Lung (tissue), 12 donors: ENCODE results near the gene POLR1B. TPM values are rescaled to one million over a fixed set of nuclear protein-coding genes. Genes with fewer than 3 reads are reported as not detected.
A peak's percentile ranks its signal among the peaks of the same experiment; 100 is the strongest.

Source experiments
- ATAC-seq: fragments of 200-7000 bp; cut with Tn5 transposase; one replicate; pipeline ENCODE4 v1.9.1; 2020; ENCODE audit warnings: moderate number of reproducible peaks; ENCODE audit not compliant: insufficient read depth, low FRiP score
- DNase-seq, 3 donors: peaks; one replicate each; pipeline ENCODE4 v3.0.0-alpha.2; 2013 to 2017
- H3K27ac ChIP-seq, 2 donors: one replicate each; pipeline ENCODE4 v1.5.1; 2013; ENCODE audit warnings: mild to moderate bottlenecking in 2 of 2, moderate library complexity in 2 of 2, control low read depth in 1 of 2, inconsistent platforms in 1 of 2, low read depth in 1 of 2, low read length in 1 of 2
- H3K27me3 ChIP-seq, 3 donors: one replicate each; pipeline ENCODE4 v1.5.1; 2013; ENCODE audit warnings: low read length in 2 of 3; ENCODE audit not compliant: control insufficient read depth in 3 of 3, insufficient read depth in 3 of 3
- H3K36me3 ChIP-seq, 4 donors: one replicate each; pipeline ENCODE4 v1.5.1; 2013; ENCODE audit warnings: low read length in 4 of 4, mild to moderate bottlenecking in 1 of 4, moderate library complexity in 1 of 4; ENCODE audit not compliant: control insufficient read depth in 4 of 4, insufficient read depth in 4 of 4
- H3K4me1 ChIP-seq, 5 donors: one replicate each; pipeline ENCODE4 v1.5.1; 2013; ENCODE audit warnings: low read length in 5 of 5, mild to moderate bottlenecking in 2 of 5, moderate library complexity in 1 of 5; ENCODE audit not compliant: control insufficient read depth in 5 of 5, insufficient read depth in 5 of 5
- H3K4me3 ChIP-seq: one replicate; pipeline ENCODE4 v1.5.1; 2013; ENCODE audit warnings: mild to moderate bottlenecking, control low read depth, moderate library complexity
- H3K9ac ChIP-seq, 2 donors: one replicate each; pipeline ENCODE4 v1.5.1; 2013; ENCODE audit warnings: low read length in 2 of 2, control low read depth in 1 of 2; ENCODE audit not compliant: insufficient read depth in 1 of 2
- H3K9me3 ChIP-seq, 4 donors: one replicate each; pipeline ENCODE4 v1.5.1; 2013; ENCODE audit warnings: low read length in 3 of 4, mild to moderate bottlenecking in 1 of 4, moderate library complexity in 1 of 4; ENCODE audit not compliant: control insufficient read depth in 4 of 4, insufficient read depth in 3 of 4
- CTCF ChIP-seq: IDR thresholded peaks from 2 replicates; pipeline ENCODE4 v1.5.1; 2012; ENCODE audit warnings: mild to moderate bottlenecking; ENCODE audit errors: control extremely low read depth, extremely low read depth
- WGBS, 2 donors: extraction: QIAGEN DNeasy Blood & Tissue Kit; methylation state at CpG; one replicate each; pipeline ENCODE4 v1.1.7; 2013; 5-methylcytosine and 5-hydroxymethylcytosine counted together
- polyA plus RNA-seq, 2 donors: library from polyadenylated mRNA; stranded (reverse); fragments of 200-250 nt; gene quantifications; one replicate each; pipeline ENCODE4 v1.2.1, GENCODE V29; 2013
- total RNA-seq, 2 donors: library from RNA; depleted of rRNA in 1 of 2; stranded (reverse); fragments of >200 nt in 1 of 2; gene quantifications; one replicate each; pipeline ENCODE4 v1.2.1, GENCODE V29; 2014 to 2021
- donor health status: control.
- donor health status: control.
- donor health status: Bipolar disorder and iron deficiency.
- donor health status: healthy.
- donor health status: DM: yes; HTN: yes; CAD: no.

POLR1B gene
- total and polyA plus RNA-seq, 4 donors: 4.9 to 26.4 (median 15.2) TPM

DNA sequence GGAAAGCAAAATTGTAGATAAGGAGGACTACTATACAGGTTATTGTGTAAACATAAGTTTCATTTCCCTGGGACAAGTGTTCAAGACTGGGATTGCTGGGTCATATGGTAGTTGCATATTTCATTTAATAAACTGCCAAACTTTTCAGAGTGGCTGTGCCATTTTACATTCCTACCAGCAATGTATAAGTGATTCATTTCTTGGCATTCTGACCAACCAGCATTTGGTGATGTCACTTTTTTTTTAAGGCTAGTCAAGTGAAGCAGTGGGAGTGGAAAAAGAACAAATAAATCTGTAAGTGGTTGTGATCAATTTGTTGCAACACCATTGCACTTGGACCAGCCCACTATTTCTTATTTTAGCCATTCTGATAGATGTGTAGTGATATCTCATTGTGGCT is 37.0 kb downstream of the POLR1B start:
- no peak for TF ChIP-seq CTCF
- no peak overlapping the region for H3K4me3 ChIP-seq
- ATAC-seq (no peak), DNase-seq (peak in 2 of 3 donors; percentile 16 to 29)
- H3K36me3 ChIP-seq: peaks cover 13 to 23% (median 18%) of the 10 kb centered on the region in 4 donors
- no peak overlapping the region for H3K9ac ChIP-seq
- peaks cover 0 to 4% (median 0%) of the 10 kb centered on the region in 5 donors for H3K4me1 ChIP-seq
- H3K27me3 ChIP-seq: peaks cover 0 to 3% (median 0%) of the 10 kb centered on the region in 3 donors
- H3K9me3 ChIP-seq: no peaks in the 10 kb centered on the region
- no peak overlapping the region for H3K27ac ChIP-seq

- no peaks in the 10 kb centered on the region for H3K9me3 ChIP-seq
Observed at GRCh38 chr2:112580084-112580483, 37.8 kb downstream of the POLR1B start.

DNA sequence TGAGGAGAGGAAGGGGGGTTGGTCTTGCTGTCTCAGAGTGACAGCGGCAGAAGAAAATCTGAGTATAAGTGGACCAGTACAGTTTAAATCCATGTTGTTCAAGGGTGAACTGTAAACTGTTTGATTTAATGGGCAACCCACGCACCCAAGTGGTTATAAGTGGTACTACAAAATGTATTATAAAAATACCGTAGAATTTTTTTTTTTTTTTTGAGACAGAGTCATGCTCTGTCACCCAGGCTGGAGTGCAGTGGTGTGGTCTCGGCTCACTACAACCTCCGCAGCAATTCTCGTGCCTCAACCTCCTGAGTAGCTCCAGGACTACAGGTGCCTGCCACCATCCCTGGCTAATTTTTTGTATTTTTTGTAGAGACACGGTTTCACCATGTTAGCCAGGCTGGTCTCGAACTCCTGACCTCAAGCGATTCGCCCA is 40.1 kb downstream of the POLR1B start:
- peak; percentile 15 for TF ChIP-seq CTCF
- no peak overlapping the region for H3K9ac ChIP-seq
- ATAC-seq (no peak), DNase-seq (peak; percentile 35 to 80 (median 76))
- peaks cover 0 to 9% (median 4%) of the 10 kb centered on the region in 4 donors for H3K36me3 ChIP-seq
- no peaks in the 10 kb centered on the region for H3K9me3 ChIP-seq
- no peak overlapping the region for H3K4me3 ChIP-seq
- WGBS, 2 donors: 41 to 42% methylated on average over 10 of the region's 10 CpGs
- H3K27ac ChIP-seq: no peak overlapping the region
- H3K27me3 ChIP-seq: peaks cover 0 to 3% (median 0%) of the 10 kb centered on the region in 3 donors
- H3K4me1 ChIP-seq: peaks cover 0 to 11% (median 10%) of the 10 kb centered on the region in 5 donors

More at GRCh38 chr2:112580084-112580483, 37.8 kb downstream of the POLR1B start:
- ATAC-seq: no peak
- H3K9ac ChIP-seq: no peak overlapping the region
- WGBS, 2 donors: 95 to 96% methylated on average over 7 of the region's 7 CpGs
- H3K27ac ChIP-seq: no peak overlapping the region
- peaks cover 0 to 8% (median 3%) of the 10 kb centered on the region in 5 donors for H3K4me1 ChIP-seq
- no peak for DNase-seq
- no peak for TF ChIP-seq CTCF
- H3K36me3 ChIP-seq: peaks cover 6 to 19% (median 12%) of the 10 kb centered on the region in 4 donors
- H3K27me3 ChIP-seq: peaks cover 0 to 3% (median 0%) of the 10 kb centered on the region in 3 donors
- no peak overlapping the region for H3K4me3 ChIP-seq
